HTERT RPE-1 (cell line): ENCODE data around the gene THBS4.

ENCODE experiments used
- in situ Hi-C: fragments of 300-500 bp; cut with MboI; formaldehyde crosslinking; loops from 4 replicates; pipeline ENCODE4 v1.14.3; 2020; ENCODE audit warnings: low sequenced_read_pairs

Gene THBS4

GRCh38 chr5:80034962-80035821 is at the start of gene THBS4:
THBS4 (plus strand) TSS chr5:80035348; CDS start chr5:80035538, 190 bp downstream.
- in situ Hi-C loops, result no loop called here

- in situ Hi-C loops, result no loop called here
Observed at GRCh38 chr5:79986260-79986659, 48.9 kb upstream of the THBS4 start.

- in situ Hi-C loops, result no loop called here
Observed at GRCh38 chr5:79990205-79990597, 44.9 kb upstream of the THBS4 start.

GRCh38 chr5:79990598-79991507 is 44.3 kb upstream of the THBS4 start, which contains the start of gene MTX3:
MTX3 (minus strand) TSS chr5:79991262; CDS start chr5:79991238, 24 bp downstream.
- in situ Hi-C loops, result no loop called here

GRCh38 chr5:79992891-79993657 is 42.1 kb upstream of the THBS4 start:
- in situ Hi-C loops, result no loop called here

- in situ Hi-C loops, result no loop called here
Observed at GRCh38 chr5:79999722-80000121, 35.4 kb upstream of the THBS4 start.

GRCh38 chr5:80002677-80003076 is 32.5 kb upstream of the THBS4 start:
- in situ Hi-C loops, result no loop called here

- in situ Hi-C loops, result no loop called here
Observed at GRCh38 chr5:80008995-80009765, 26.0 kb upstream of the THBS4 start.

- in situ Hi-C loops, result no loop called here
Observed at GRCh38 chr5:80010754-80011392, 24.3 kb upstream of the THBS4 start.

- in situ Hi-C loops, result no loop called here
Observed at GRCh38 chr5:80025069-80025468, 10.1 kb upstream of the THBS4 start.

- in situ Hi-C loops, result no loop called here
Observed at GRCh38 chr5:80026841-80027240, 8.3 kb upstream of the THBS4 start.

- in situ Hi-C loops, result no loop called here
Observed at GRCh38 chr5:80031109-80031508, 4.0 kb upstream of the THBS4 start.

- in situ Hi-C loops, result no loop called here
Observed at GRCh38 chr5:80033513-80033912, 1.6 kb upstream of the THBS4 start.

- in situ Hi-C loops, result no loop called here
Observed at GRCh38 chr5:80034559-80034958, 589 bp upstream of the THBS4 start.

GRCh38 chr5:80035839-80036238 is 691 bp downstream of the THBS4 start:
- in situ Hi-C loops, result no loop called here

GRCh38 chr5:80036615-80037014 is 1.5 kb downstream of the THBS4 start:
- in situ Hi-C loops, result no loop called here

- in situ Hi-C loops, result no loop called here
Observed at GRCh38 chr5:80037366-80037765, 2.2 kb downstream of the THBS4 start.

GRCh38 chr5:80039650-80040049 is 4.5 kb downstream of the THBS4 start:
- in situ Hi-C loops, result no loop called here

- in situ Hi-C loops, result no loop called here
Observed at GRCh38 chr5:80041527-80041926, 6.4 kb downstream of the THBS4 start.

- in situ Hi-C loops, result no loop called here
Observed at GRCh38 chr5:80042330-80042729, 7.2 kb downstream of the THBS4 start.
